SW480 (cell line): ENCODE results near the gene CEMIP2.
A peak's percentile ranks its signal among the peaks of the same experiment; 100 is the strongest.
"Not testable (repeated sequence)": the region's sequence is repeated elsewhere in the genome, so short reads cannot be mapped to it uniquely, and the experiment has no call there.

ENCODE experiments used
- DNase-seq: peaks from one replicate; pipeline ENCODE4 v3.0.0-alpha.2; 2016; ENCODE audit warnings: low spot score

Gene CEMIP2

DNA sequence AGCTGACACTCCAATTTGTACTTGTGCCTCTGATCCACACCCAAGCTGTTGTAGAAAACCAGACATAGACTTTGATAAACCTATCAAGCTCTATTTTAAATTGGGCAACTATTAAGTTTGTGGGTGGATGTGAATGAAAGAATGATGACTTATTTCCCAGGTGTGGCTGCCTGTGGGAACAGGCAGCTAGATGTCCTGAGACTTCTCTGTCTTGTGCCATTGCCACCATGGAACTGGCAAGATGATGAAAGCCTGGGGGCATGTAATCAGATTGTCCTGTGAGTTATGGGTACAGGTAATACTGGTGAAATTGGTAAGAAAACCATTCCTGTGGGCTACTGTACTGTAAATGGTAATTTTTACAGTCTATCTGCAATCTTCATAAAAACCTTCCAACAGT, 57.5 kb downstream of the CEMIP2 start:
- no peak for DNase-seq

DNA sequence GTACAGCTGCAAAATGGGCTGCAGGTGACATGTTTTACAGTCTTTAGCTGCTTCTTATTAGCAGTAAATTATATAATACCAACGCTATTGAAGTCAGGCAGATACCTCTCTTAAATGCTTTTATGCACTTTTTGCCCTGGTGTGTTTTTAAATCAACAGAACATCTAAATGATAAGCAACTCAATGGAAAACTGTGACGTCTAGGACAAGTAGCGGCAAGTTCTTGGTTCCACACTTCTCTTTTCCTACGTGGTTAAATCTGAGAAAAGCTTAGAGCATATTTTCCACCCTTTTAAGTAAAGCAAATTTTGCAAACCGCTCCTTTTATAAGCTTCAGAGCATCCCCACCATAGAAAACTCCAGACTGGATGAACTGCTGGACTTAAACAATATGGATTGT, 58.1 kb downstream of the CEMIP2 start:
- no peak for DNase-seq

- no peak for DNase-seq
Measured at GRCh38 chr9:71709384-71709783, 58.9 kb downstream of the CEMIP2 start.

DNA sequence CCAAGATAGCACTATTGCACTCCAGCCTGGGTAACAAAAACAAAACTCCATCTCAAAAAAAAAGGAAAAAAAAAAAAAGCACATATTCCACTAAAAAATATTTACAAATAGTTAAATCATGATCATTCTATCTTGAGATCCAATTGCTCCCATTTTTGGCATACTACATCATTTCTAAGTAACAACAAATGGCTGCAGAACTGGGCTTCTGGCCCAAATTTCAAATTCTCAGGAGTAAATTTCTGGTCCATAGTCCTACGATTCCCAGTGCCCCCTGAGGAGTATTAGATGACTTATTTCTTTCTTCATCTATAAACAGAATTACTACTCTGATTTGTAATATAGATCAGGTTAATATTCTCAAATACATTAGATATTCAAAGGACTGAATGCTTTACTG, 62.1 kb downstream of the CEMIP2 start:
- DNase-seq = no peak

DNA sequence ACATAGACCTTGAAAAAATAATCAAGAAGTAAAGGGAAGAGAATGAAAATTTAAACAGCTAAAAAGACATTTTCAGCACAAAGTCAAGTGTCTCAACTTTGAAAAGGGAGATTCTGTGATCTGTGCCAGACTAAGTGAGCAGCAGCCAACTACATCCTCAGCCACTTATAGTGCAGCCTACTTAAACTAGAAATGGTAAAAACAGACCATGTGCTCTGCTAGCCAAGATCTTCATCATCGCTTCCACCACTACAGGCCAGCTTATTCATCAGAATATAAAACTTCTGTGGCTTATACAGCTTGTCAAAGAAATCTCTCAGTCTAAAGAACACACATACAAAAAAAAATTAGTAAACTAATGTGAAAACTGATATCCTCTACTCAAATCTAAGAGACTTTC, 63.5 kb downstream of the CEMIP2 start:
- no peak for DNase-seq

DNA sequence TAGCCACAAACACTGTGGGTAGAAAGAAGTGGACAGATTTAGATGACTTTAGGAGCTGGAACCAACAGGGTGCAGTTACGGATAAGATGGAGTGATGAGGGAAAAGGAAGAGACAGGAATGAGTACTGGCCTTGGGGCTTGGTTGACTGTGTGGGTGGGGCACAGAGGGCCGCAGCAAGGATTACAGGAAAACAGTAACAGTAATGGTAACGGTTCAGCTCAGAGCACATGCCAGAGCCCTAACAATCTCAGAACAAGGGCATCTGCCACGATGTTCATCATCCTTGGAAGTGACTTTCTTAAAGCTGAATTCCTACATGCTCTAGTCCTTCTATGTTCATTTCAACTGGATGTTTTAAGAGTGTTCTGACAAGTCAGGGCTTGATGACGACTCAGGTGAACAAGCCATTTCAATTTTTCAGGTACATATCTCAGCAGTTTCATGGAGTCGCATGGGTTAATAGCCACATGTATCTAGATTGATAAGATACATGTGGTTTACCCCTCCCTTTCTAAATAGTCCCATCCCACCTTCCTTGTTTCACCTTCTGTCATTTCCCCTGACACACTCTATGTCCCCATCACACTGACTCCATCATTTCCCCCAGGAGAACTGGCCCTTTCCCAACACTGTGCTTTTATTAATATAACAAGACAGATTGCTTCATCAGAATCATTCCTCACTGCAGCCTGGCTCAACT, 65.0 kb downstream of the CEMIP2 start:
- DNase-seq = no peak

- no peak for DNase-seq
Measured at GRCh38 chr9:71697882-71698281, 70.4 kb downstream of the CEMIP2 start.

- no peak for DNase-seq
Measured at GRCh38 chr9:71694332-71694731, 74.0 kb downstream of the CEMIP2 start.

GRCh38 chr9:71693607-71694006, 74.7 kb downstream of the CEMIP2 start:
- no peak for DNase-seq

GRCh38 chr9:71692337-71692736, 76.0 kb downstream of the CEMIP2 start:
- DNase-seq = no peak

- DNase-seq = not testable (repeated sequence)
Measured at GRCh38 chr9:71691576-71691975, 76.7 kb downstream of the CEMIP2 start.

- peak; percentile 21 for DNase-seq
Measured at GRCh38 chr9:71690689-71691435, 77.5 kb downstream of the CEMIP2 start.

DNA sequence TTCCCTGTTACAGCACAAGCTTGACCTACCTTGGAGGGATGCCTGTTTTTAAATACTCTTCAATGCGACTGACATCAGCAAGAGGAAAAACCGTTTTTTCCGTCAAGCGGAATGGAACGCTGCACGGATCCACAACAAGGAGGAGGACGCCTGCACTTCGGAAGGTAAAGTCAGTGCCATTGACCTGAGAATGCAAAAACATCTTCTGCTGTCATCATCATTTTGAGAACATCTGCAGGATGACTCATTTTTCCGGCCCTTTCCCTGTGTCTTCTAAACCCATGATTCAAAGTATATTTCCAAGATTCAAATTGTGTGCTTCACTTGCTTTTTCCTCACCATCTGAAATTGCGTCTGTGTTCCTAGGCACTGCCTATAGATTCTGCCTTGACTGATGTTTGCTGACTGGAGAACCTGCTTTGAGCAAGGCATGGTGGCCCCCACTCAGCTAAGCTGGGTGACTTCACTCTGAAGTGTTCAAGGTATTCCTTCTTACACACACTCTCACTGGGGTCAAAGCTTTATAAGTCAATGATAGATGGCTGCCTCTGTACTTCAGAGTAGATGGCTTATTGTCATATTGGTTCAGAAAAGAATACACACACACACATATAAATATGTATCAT, 78.1 kb downstream of the CEMIP2 start:
- no peak for DNase-seq

DNA sequence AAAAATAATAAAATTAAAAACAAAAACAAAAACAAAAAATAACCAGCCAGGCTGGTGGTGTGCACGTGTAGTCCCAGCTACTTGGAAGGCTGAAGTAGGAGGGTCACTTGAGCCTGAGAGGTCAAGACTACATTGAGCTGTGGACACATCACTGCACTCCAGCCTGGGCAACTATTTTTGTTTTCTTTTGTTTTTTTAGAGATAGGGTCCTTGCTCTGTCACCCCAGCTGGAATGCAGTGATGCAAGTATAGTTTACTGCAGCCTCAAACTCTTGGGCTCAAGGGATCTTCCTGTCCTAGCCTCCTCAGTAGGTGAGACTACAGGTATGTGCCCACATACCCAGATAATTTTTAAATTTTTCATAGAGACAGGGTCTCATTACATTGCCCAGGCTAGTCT, 80.6 kb downstream of the CEMIP2 start:
- DNase-seq = no peak

DNA sequence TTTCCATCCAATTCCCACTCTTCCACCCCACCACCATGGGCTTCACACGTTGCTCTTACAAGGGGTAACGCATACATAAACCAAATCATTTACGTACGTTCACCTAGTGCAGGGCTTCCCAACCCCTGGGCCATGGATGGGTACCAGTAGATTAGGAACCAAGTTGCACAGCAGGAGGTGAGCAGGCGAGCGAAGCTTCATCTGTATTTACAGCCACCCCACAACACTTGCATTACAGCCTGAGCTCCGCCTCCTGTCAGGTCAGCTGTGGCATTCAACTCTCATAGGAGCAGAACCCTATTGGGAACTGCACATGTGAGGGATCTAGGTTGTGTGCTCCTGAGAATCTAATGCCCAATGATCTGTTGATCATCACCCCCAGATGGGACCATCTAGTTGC, 82.3 kb downstream of the CEMIP2 start:
- no peak for DNase-seq

- peak; percentile 61 for DNase-seq
Measured at GRCh38 chr9:71685394-71685793, 82.9 kb downstream of the CEMIP2 start.

DNA sequence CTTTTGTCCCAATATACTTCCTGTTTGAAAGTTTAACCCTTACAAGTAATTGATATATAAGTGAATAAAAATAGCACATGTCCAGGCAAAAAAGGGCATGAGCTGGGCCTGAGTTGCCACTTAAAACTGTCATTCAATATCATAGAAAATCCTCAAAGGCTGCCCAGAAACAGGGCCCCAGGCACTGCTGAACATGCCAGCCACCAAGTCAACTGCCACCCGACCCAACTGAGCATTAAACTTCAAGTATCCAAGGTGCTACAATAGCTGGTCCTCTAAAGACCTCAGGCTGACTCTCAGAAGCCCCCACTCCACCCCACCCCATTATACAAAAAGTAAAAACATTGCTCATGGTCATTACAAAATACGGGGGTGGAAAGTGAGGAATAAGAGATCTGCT, 83.7 kb downstream of the CEMIP2 start:
- no peak for DNase-seq

DNA sequence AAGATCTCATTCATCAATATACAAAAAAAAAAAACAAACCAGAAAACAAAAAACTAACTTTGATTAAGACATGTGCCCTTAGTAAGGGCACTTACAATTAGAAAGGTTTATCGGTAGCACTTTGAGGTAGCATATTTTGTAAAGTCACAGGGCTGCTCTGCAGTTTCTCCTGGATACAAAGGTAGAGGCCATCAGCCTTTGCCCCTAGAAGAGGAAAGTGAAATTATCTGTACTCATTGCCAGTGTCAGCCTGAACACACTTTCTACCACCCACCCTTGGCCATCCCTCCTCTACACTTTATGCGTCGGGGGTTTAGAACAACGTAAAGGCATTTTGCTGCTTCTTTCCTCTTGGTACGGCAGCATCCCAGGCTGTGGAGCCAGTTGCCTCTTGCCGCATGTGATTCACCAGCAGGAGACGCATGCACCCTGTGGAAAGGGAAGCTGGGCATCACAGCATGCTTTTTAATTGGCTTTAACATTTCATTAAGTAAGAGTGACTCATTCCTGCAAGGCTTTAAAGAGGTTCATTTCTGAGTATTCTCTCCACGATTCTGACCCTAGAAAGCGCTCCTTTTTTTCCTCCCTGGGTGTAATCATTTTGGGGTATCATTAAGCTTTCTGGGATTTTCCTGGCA, 84.6 kb downstream of the CEMIP2 start:
- DNase-seq = peak; percentile 50

- peak; percentile 28 for DNase-seq
Measured at GRCh38 chr9:71681708-71682272, 86.5 kb downstream of the CEMIP2 start.

- DNase-seq = no peak
Measured at GRCh38 chr9:71681104-71681707, 87.1 kb downstream of the CEMIP2 start.

- DNase-seq = peak; percentile 16
Measured at GRCh38 chr9:71680189-71680980, 87.9 kb downstream of the CEMIP2 start.
